Hepatocyte (in vitro differentiated cells): ENCODE measurements around the gene DDX54. TPM values are rescaled to one million over a fixed set of nuclear protein-coding genes. Genes with fewer than 3 reads are reported as not detected.

Source experiments
- DNase-seq: peaks from one replicate; pipeline ENCODE4 v3.0.0-alpha.2; 2016; ENCODE audit warnings: low spot score
- H2AFZ ChIP-seq: fragments of 200-600 bp; sonication (generic); 2 replicates; pipeline ENCODE4 v1.6.0; 2016; ENCODE audit warnings: antibody characterized with exemption, mild to moderate bottlenecking
- H3K27ac ChIP-seq: fragments of 200-600 bp; sonication (generic); 2 replicates; pipeline ENCODE4 v1.5.1; 2016; ENCODE audit warnings: mild to moderate bottlenecking
- H3K27me3 ChIP-seq: fragments of 200-600 bp; sonication (generic); 2 replicates; pipeline ENCODE4 v1.6.1; 2016
- H3K36me3 ChIP-seq: fragments of 200-600 bp; sonication (generic); replicated peaks from 2 replicates; pipeline ENCODE4 v1.5.1; 2016; ENCODE audit warnings: low read depth; ENCODE audit not compliant: insufficient read depth
- H3K4me1 ChIP-seq: fragments of 200-600 bp; sonication (generic); 2 replicates; pipeline ENCODE4 v1.5.1; 2016; ENCODE audit warnings: mild to moderate bottlenecking, moderate library complexity; ENCODE audit not compliant: insufficient read depth
- H3K4me2 ChIP-seq: fragments of 200-600 bp; sonication (generic); 2 replicates; pipeline ENCODE4 v1.6.0; 2016
- H3K4me3 ChIP-seq: fragments of 200-600 bp; sonication (generic); 2 replicates; pipeline ENCODE4 v1.5.1; 2016; ENCODE audit warnings: mild to moderate bottlenecking
- H3K79me2 ChIP-seq: fragments of 200-600 bp; sonication (generic); 2 replicates; pipeline ENCODE4 v1.6.0; 2017; ENCODE audit warnings: mild to moderate bottlenecking
- H3K9me2 ChIP-seq: fragments of 200-600 bp; sonication (generic); replicated peaks from 2 replicates; pipeline ENCODE4 v1.6.0; 2017; ENCODE audit warnings: mild to moderate bottlenecking; ENCODE audit not compliant: insufficient read depth
- H3K9me3 ChIP-seq: fragments of 200-600 bp; sonication (generic); 2 replicates; pipeline ENCODE4 v1.5.1; 2016; ENCODE audit warnings: low read depth, mild to moderate bottlenecking
- H4K20me1 ChIP-seq: fragments of 200-600 bp; sonication (generic); 2 replicates; pipeline ENCODE4 v1.6.0; 2016; ENCODE audit warnings: mild to moderate bottlenecking; ENCODE audit not compliant: insufficient read depth, poor library complexity, severe bottlenecking
- EZH2 ChIP-seq: fragments of 200-600 bp; sonication (generic); IDR thresholded peaks from 2 replicates; pipeline ENCODE4 v1.6.1; 2016; ENCODE audit warnings: antibody characterized with exemption, mild to moderate bottlenecking, borderline replicate concordance
- EZH2phosphoT487 ChIP-seq: fragments of 200-600 bp; sonication (generic); IDR thresholded peaks from one replicate; pipeline ENCODE4 v1.6.1; 2018; ENCODE audit warnings: antibody characterized with exemption, mild to moderate bottlenecking, low read depth, moderate library complexity; ENCODE audit not compliant: unreplicated experiment, severe bottlenecking
- WGBS: methylation state at CpG from one replicate; pipeline ENCODE4 v1.1.6; 2016; ENCODE audit warnings: low lambda C conversion rate; ENCODE audit errors: missing lambda C conversion rate; 5-methylcytosine and 5-hydroxymethylcytosine counted together
- polyA plus RNA-seq: library from polyadenylated mRNA; unstranded; fragments of >200 nt; fragmentation: Nextera tagmentation; extraction: Ambion mirVana; gene quantifications from 2 replicates; pipeline ENCODE4 v1.2.1, GENCODE V29; 2016
- total RNA-seq: library from RNA; depleted of rRNA; stranded (reverse); fragments of >200 nt; gene quantifications from 2 replicates; pipeline ENCODE4 v1.2.3, GENCODE V29; 2014
- TF ChIP-seq, protein P1 (sequence below): fragments of 200-600 bp; sonication (generic); IDR thresholded peaks from 2 replicates; pipeline ENCODE4 v1.5.1; 2016; ENCODE audit warnings: antibody characterized with exemption, mild to moderate bottlenecking; ENCODE audit not compliant: poor library complexity

DDX54 gene
- total and polyA plus RNA-seq, 2 experiments from 2014 or later = 37.8 to 52.6 TPM

DNA sequence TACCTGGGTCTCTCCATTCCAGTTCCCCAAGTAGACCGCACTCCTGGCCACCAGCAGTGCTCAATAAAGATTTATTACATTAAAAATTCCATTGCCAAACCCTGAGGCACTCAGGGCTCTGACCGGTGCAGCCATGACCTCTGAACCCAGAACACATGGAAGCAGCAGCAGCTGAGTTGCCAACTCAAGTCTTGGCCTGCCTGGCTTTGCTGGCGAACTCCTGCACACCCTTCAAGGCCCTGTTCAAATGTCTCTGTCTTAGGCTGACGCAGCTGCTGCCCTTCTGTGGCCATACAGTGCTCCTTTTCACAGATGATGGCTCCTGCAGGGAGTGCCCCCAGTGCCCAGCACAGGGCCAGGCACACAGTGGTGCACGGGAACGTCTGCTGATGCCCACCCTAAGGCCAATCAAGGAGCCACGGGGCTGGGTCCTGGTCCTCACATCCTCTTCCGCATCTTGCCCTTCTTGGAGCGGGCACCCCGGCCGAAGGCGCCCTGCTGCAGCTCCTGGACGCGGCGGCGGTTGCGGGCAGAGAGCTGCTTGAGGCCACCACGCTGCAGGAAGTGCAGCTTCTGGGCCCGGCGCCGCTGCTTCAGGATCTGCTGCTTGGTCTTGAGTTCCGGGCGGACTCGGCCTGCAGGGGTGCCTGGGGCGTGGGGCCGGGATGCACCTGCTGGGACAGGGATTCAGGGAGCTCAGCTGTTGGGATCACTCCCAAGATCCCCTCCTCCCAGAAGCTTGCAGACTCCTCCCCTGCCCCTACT lies 26.7 kb downstream of the DDX54 start:
- no peak for DNase-seq
- H3K4me2 ChIP-seq = no peak overlapping the region
- H3K4me1 ChIP-seq = no peaks in the 10 kb centered on the region
- H3K4me3 ChIP-seq = no peak overlapping the region
- no peak for TF ChIP-seq EZH2
- TF ChIP-seq EZH2phosphoT487 = no peak
- TF ChIP-seq, protein P1, sequence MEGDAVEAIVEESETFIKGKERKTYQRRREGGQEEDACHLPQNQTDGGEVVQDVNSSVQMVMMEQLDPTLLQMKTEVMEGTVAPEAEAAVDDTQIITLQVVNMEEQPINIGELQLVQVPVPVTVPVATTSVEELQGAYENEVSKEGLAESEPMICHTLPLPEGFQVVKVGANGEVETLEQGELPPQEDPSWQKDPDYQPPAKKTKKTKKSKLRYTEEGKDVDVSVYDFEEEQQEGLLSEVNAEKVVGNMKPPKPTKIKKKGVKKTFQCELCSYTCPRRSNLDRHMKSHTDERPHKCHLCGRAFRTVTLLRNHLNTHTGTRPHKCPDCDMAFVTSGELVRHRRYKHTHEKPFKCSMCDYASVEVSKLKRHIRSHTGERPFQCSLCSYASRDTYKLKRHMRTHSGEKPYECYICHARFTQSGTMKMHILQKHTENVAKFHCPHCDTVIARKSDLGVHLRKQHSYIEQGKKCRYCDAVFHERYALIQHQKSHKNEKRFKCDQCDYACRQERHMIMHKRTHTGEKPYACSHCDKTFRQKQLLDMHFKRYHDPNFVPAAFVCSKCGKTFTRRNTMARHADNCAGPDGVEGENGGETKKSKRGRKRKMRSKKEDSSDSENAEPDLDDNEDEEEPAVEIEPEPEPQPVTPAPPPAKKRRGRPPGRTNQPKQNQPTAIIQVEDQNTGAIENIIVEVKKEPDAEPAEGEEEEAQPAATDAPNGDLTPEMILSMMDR = no peak
- no peaks in the 10 kb centered on the region for H3K36me3 ChIP-seq
- peaks cover 29% of the 10 kb centered on the region for H3K27me3 ChIP-seq
- no peak overlapping the region for H2AFZ ChIP-seq
- no peaks in the 10 kb centered on the region for H3K9me3 ChIP-seq
- H3K79me2 ChIP-seq = no peaks in the 10 kb centered on the region
- WGBS = 97% methylated on average over 26 of the region's 26 CpGs
- no peaks in the 10 kb centered on the region for H4K20me1 ChIP-seq
- no peak overlapping the region for H3K27ac ChIP-seq
- no peaks in the 10 kb centered on the region for H3K9me2 ChIP-seq

DNA sequence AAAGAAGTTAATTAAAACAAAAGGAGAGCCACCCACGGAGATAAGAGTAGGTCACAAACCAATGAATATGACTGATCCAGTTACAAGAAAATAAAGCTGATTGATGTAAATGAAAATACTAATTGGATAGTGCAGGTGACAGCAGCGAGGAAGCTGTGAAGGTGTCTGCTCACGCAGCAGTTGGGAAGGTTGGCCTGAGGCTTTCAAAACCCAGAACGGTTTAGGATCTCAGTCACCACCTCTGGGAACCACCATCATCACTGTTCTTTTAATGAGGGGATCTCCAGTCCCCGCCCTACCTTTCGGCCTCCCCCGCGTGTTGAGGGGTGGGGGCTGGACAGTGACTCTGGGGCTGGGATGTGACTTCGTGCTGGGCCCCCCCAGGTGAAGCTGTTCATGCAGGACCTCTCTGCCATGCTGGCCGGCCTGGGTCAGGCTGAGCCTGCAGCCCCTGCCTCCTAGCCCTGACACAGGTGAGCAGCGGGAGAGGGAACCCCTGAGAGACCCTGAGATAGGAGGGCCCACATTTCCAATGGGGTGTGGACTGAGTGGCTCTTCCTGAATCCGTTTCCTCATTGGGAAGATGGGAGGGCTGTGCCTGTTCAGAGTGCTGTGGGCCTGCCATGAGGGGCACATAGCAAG lies 27.9 kb downstream of the DDX54 start:
- H3K4me3 ChIP-seq = no peak overlapping the region
- peaks cover 10% of the 10 kb centered on the region for H3K4me1 ChIP-seq
- TF ChIP-seq, protein P1 = no peak
- TF ChIP-seq EZH2phosphoT487 (no peak), EZH2 (no peak)
- H3K27ac ChIP-seq = no peak overlapping the region
- no peak overlapping the region for H2AFZ ChIP-seq
- H3K27me3 ChIP-seq = peaks cover 41% of the 10 kb centered on the region
- no peaks in the 10 kb centered on the region for H3K9me3 ChIP-seq
- H4K20me1 ChIP-seq = no peaks in the 10 kb centered on the region
- no peaks in the 10 kb centered on the region for H3K79me2 ChIP-seq
- H3K9me2 ChIP-seq = no peaks in the 10 kb centered on the region
- WGBS = 95% methylated on average over 12 of the region's 12 CpGs
- no peaks in the 10 kb centered on the region for H3K36me3 ChIP-seq
- no peak for DNase-seq
- H3K4me2 ChIP-seq = no peak overlapping the region

DNA sequence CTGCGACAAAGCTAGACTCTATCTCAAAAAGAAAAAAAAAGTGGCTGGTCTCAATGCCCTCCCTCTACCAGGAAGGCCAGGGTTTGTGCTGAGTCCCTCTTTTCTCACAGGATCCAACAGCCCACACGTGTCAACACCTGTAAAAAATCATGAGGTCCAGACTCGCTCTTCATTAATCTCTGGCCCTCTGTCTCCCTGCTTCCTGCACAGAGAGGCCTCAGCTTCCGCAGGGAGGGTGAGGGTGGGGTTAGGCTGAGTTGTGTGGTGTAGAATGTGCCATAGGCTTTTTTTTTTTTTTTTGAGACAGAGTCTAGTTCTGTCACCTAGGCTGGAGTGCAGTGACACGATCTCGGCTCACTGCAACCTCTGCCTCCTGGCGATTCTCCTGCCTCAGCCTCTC lies 29.6 kb downstream of the DDX54 start:
- Histone ChIP-seq H4K20me1 (no peaks in the 10 kb centered on the region), H2AFZ (no peak overlapping the region), H3K79me2 (no peaks in the 10 kb centered on the region), H3K4me1 (peaks cover 10% of the 10 kb centered on the region), H3K36me3 (no peaks in the 10 kb centered on the region), H3K27ac (no peak overlapping the region), H3K4me2 (no peak overlapping the region), H3K4me3 (no peak overlapping the region), H3K27me3 (peaks cover 49% of the 10 kb centered on the region), H3K9me3 (no peaks in the 10 kb centered on the region), H3K9me2 (no peaks in the 10 kb centered on the region)
- WGBS = 61% methylated on average over 7 of the region's 7 CpGs
- no peak for DNase-seq
- TF ChIP-seq EZH2 (no peak), EZH2phosphoT487 (no peak)
- TF ChIP-seq, protein P1 = no peak
